Keratinocyte (primary cell): Measurements from ENCODE around the gene ITGB2. TPM values are rescaled to one million over a fixed set of nuclear protein-coding genes. Genes with fewer than 3 reads are reported as not detected.

ENCODE experiments used
- DNase-seq: peaks from one replicate; pipeline ENCODE4 v3.0.0-alpha.2; 2011; ENCODE audit warnings: low read depth, missing footprints, low spot score
- FAIRE-seq: peaks from 2 replicates; lab custom pipeline; 2011; peaks lifted over from hg19 to GRCh38; lab: Jason Lieb, UNC
- H2AFZ ChIP-seq: 2 replicates; pipeline ENCODE4 v1.6.0; 2012; ENCODE audit warnings: low read length, control low read depth, inconsistent platforms; ENCODE audit not compliant: control insufficient read depth
- H3K27ac ChIP-seq: 2 replicates; pipeline ENCODE4 v1.5.1; 2011; ENCODE audit warnings: low read length; ENCODE audit not compliant: control insufficient read depth, insufficient read depth
- H3K27me3 ChIP-seq: 3 replicates; pipeline ENCODE4 v1.6.0; 2011; ENCODE audit warnings: low read length; ENCODE audit not compliant: control insufficient read depth, insufficient read depth; ENCODE audit errors: extremely low read depth
- H3K36me3 ChIP-seq, 2 experiments: 2 replicates in 1 of 2; 3 replicates in 1 of 2; pipeline ENCODE4 v1.5.1; 2011; ENCODE audit warnings: low read length in 2 of 2, mild to moderate bottlenecking in 1 of 2; ENCODE audit not compliant: control insufficient read depth in 2 of 2, insufficient read depth in 2 of 2; ENCODE audit errors: extremely low read depth in 1 of 2
- H3K4me1 ChIP-seq: 3 replicates; pipeline ENCODE4 v1.5.1; 2011; ENCODE audit warnings: low read length; ENCODE audit not compliant: control insufficient read depth, insufficient read depth; ENCODE audit errors: extremely low read depth
- H3K4me2 ChIP-seq: 3 replicates; pipeline ENCODE4 v1.6.0; 2011; ENCODE audit warnings: low read depth, low read length; ENCODE audit not compliant: control insufficient read depth, insufficient read depth; ENCODE audit errors: extremely low read depth
- H3K4me3 ChIP-seq, 3 experiments: fragments of 200-600 bp in 1 of 3; sonication (generic) in 1 of 3; 2 replicates in 2 of 3; 3 replicates in 1 of 3; pipeline ENCODE4 v1.5.1; 2011 to 2016; ENCODE audit warnings: low read length in 3 of 3, mild to moderate bottlenecking in 3 of 3, control low read depth in 2 of 3, inconsistent platforms in 1 of 3, low read depth in 1 of 3, mixed read lengths in 1 of 3, mixed run types in 1 of 3, moderate library complexity in 1 of 3; ENCODE audit not compliant: control insufficient read depth in 2 of 3, insufficient read depth in 2 of 3; ENCODE audit errors: extremely low read depth in 1 of 3
- H3K79me2 ChIP-seq: 2 replicates; pipeline ENCODE4 v1.6.0; 2012; ENCODE audit warnings: low read length; ENCODE audit not compliant: control insufficient read depth, insufficient read depth
- H3K9ac ChIP-seq: 3 replicates; pipeline ENCODE4 v1.6.0; 2011; ENCODE audit warnings: low read length; ENCODE audit not compliant: control insufficient read depth, insufficient read depth; ENCODE audit errors: extremely low read depth
- H3K9me1 ChIP-seq: 3 replicates; pipeline ENCODE4 v1.6.0; 2011; ENCODE audit warnings: low read length; ENCODE audit not compliant: control insufficient read depth, insufficient read depth; ENCODE audit errors: extremely low read depth
- H3K9me3 ChIP-seq: 2 replicates; pipeline ENCODE4 v1.5.1; 2012; ENCODE audit warnings: low read depth, low read length; ENCODE audit not compliant: control insufficient read depth
- H4K20me1 ChIP-seq: 3 replicates; pipeline ENCODE4 v1.6.0; 2011; ENCODE audit warnings: low read length; ENCODE audit not compliant: control insufficient read depth, insufficient read depth; ENCODE audit errors: extremely low read depth
- EZH2 ChIP-seq: IDR thresholded peaks from one replicate; pipeline ENCODE4 v1.6.1; 2012; ENCODE audit warnings: inconsistent platforms, mild to moderate bottlenecking, low read length, moderate library complexity
- dilution Hi-C: fragments of 300-500 bp; cut with MboI; formaldehyde crosslinking; loops from one replicate; pipeline ENCODE4 v1.7.0; 2020; ENCODE audit warnings: low sequenced_read_pairs; ENCODE audit not compliant: extremely low pct_ligation_motif_present
- polyA plus RNA-seq, 5 experiments: library from polyadenylated mRNA; depleted of rRNA in 3 of 5; stranded (reverse) in 3 of 5; stranded (forward) in 1 of 5; unstranded in 1 of 5; fragments of >200 nt; gene quantifications; 1 replicate in 1 of 5; 2 replicates in 3 of 5; 3 replicates in 1 of 5; pipeline versions ENCODE4 v1.2.1 to v1.2.3, GENCODE V29; 2011 to 2012; ENCODE audit warnings: missing spikeins in 2 of 5, low read depth in 1 of 5, low replicate concordance in 1 of 5
- TF ChIP-seq, protein P1 (sequence below), 3 experiments: IDR thresholded peaks in 1 of 3; conservative IDR thresholded peaks in 1 of 3; optimal IDR thresholded peaks in 1 of 3; 2 replicates in 2 of 3; 3 replicates in 1 of 3; pipeline versions ENCODE3 to v1.5.1; 2011; ENCODE audit warnings: low read length in 3 of 3, mild to moderate bottlenecking in 3 of 3, moderate library complexity in 2 of 3, control low read depth in 1 of 3, inconsistent platforms in 1 of 3; ENCODE audit not compliant: insufficient read depth in 2 of 3; ENCODE audit errors: extremely low read depth in 1 of 3

The ITGB2 gene
- polyA plus RNA-seq, 1 donor (not counting 4 experiments of a cell fraction or from before 2014, with no cell fraction given) = 0.55 TPM

- dilution Hi-C loops = no loop called here
- Histone ChIP-seq H3K27me3 (peaks cover 73% of the 10 kb centered on the region), H3K9me3 (no peaks in the 10 kb centered on the region), H4K20me1 (no peaks in the 10 kb centered on the region), H3K4me2 (no peak overlapping the region), H3K4me1 (peaks cover 10% of the 10 kb centered on the region), H3K27ac (no peak overlapping the region), H3K79me2 (no peaks in the 10 kb centered on the region), H3K9ac (no peak overlapping the region), H2AFZ (no peak overlapping the region), H3K36me3 (no peaks in the 10 kb centered on the region), H3K4me3 (no peak overlapping the region), H3K9me1 (no peaks in the 10 kb centered on the region)
- no peak for TF ChIP-seq EZH2
- TF ChIP-seq, protein P1, sequence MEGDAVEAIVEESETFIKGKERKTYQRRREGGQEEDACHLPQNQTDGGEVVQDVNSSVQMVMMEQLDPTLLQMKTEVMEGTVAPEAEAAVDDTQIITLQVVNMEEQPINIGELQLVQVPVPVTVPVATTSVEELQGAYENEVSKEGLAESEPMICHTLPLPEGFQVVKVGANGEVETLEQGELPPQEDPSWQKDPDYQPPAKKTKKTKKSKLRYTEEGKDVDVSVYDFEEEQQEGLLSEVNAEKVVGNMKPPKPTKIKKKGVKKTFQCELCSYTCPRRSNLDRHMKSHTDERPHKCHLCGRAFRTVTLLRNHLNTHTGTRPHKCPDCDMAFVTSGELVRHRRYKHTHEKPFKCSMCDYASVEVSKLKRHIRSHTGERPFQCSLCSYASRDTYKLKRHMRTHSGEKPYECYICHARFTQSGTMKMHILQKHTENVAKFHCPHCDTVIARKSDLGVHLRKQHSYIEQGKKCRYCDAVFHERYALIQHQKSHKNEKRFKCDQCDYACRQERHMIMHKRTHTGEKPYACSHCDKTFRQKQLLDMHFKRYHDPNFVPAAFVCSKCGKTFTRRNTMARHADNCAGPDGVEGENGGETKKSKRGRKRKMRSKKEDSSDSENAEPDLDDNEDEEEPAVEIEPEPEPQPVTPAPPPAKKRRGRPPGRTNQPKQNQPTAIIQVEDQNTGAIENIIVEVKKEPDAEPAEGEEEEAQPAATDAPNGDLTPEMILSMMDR (optimal IDR thresholded peaks at IDR 0.05 in 1 of 3, IDR thresholded peaks at IDR 0.05 in 1 of 3, conservative IDR thresholded peaks at IDR 0.05 in 1 of 3; ENCODE audit: extremely low read depth in 1 of 3, insufficient read depth in 2 of 3, low read length in 3 of 3) = no peak
- no peak for FAIRE-seq
- DNase-seq = no peak
Measured at GRCh38 chr21:44894687-44895302, 25.9 kb downstream of the ITGB2 start.

GRCh38 chr21:44893948-44894656, 26.6 kb downstream of the ITGB2 start:
- dilution Hi-C loops = no loop called here
- H3K9ac ChIP-seq = no peak overlapping the region
- no peak for DNase-seq
- H3K9me1 ChIP-seq = no peaks in the 10 kb centered on the region
- H3K4me2 ChIP-seq = no peak overlapping the region
- FAIRE-seq = no peak
- TF ChIP-seq, protein P1 (optimal IDR thresholded peaks at IDR 0.05 in 1 of 3, IDR thresholded peaks at IDR 0.05 in 1 of 3, conservative IDR thresholded peaks at IDR 0.05 in 1 of 3; ENCODE audit: extremely low read depth in 1 of 3, insufficient read depth in 2 of 3, low read length in 3 of 3) = no peak
- no peak for TF ChIP-seq EZH2
- no peaks in the 10 kb centered on the region for H3K79me2 ChIP-seq
- no peaks in the 10 kb centered on the region for H4K20me1 ChIP-seq
- peaks cover 73% of the 10 kb centered on the region for H3K27me3 ChIP-seq
- no peaks in the 10 kb centered on the region for H3K36me3 ChIP-seq
- no peak overlapping the region for H3K4me3 ChIP-seq
- no peak overlapping the region for H3K27ac ChIP-seq
- no peak overlapping the region for H2AFZ ChIP-seq
- peaks cover 10% of the 10 kb centered on the region for H3K4me1 ChIP-seq
- no peaks in the 10 kb centered on the region for H3K9me3 ChIP-seq
